Activated CD4-positive, CD25-positive, alpha-beta regulatory T cell (primary cell): ENCODE results near the gene SLC17A6.

Experiments
- DNase-seq, 4 experiments: peaks; one replicate each; lab custom pipeline; 2025; lab: John Stamatoyannopoulos, UW

SLC17A6 gene

DNA sequence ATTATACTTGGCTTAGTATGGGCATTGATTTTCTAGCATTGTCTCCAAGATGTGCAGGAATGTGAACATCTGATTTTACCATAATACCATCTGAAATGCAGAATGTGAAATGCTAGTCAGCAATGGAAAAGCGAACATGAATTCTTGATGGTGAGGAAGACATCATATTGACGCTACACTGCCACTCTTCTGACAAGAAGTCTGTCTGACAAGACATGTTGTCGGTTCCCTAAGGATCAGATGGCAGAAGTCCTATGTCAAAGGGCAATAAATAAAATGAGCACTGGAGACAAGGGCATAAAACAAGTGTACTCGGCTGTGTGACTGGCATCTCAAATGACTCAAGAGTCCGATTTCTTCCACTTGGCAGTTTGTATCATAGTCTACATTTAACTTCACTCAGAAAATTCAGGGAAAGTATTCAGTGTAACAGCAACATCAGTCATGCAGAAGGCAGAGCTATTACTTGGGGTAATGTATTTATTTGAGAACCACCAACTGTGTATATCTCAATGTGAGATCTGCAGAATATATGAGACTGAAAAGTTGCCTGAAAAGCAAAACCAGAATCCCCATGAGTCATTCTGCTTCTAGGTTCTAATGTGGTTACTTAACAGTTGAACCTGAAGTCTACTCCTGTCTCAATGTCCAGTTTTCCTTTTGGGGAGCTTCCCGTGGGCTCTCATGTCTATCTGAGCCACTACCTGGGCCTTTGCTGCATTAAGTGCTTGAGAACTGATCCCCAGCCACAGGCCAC lies 51.5 kb downstream of the SLC17A6 start:
- DNase-seq: no peak

DNA sequence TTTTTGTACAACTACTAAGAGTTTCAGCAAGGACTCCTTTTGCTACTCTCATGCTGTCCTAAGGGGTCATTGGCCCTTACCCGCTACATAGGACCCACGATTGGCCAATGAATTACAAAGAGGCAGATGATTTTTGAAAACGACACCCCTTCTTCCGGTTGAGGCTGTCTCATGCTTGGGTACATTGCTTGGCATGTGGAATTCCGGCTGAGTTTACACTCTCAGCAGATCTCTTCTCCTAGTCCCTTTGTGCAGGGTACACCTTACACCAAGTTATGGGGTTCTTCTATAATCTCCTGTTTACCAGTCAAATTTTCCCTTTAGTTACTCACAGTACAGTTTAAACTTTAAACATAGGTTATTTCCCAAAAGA lies 52.1 kb downstream of the SLC17A6 start:
- no peak for DNase-seq

DNA sequence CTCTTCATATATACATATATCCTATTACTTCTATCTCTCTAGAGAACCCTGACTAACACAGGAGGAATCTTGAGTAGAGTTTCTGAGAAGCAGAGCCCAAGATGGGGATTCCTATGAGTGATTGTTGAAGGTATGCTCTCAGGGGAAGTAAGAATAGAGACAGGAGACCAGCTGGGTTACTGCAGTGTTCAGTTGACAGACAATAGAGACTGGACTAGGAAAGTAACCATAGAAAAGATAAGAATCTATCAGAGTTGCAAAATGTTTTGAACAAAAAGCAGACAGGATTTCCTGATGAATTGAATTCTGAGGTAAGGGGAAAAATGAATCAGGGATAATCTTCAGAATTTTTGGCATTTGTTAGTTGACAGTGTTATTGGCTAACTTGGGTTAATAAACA lies 54.4 kb downstream of the SLC17A6 start:
- no peak for DNase-seq

DNA sequence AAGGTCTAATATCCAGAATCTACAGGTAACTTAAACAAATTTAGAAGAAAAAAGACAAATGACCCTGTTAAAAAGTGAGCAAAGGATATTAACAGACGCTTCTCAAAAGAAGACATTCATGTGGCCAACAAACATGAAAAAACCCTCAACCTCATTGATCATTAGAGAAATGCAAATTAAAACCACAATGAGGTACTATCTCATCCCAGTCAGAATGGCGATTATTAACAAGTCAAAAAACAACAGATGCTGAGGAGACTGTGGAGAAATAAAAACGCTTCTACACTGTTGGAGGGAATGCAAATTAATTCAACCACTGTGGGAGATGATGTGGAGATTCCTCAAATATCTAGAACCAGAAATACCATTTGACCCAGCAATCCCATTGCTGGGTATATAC lies 67.2 kb downstream of the SLC17A6 start:
- no peak for DNase-seq

DNA sequence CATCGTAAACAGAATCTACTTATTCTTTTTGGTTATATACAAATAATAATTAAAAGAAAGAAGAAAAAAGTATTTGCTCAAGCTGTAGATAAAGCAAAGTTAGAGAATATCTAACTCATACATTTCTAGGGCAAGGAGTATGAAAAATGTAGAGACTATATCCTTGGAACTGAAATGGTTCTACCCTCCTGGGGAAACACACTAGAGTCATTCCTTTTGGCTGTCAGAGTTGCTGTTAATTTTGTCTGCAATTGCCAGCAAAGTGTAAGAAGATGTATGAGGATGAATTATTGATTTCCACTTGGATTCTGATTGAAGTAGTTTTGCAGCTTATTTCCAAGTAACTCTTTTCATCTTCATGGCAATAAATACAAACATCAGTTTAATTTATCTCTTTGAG lies 69.1 kb downstream of the SLC17A6 start:
- no peak for DNase-seq

DNA sequence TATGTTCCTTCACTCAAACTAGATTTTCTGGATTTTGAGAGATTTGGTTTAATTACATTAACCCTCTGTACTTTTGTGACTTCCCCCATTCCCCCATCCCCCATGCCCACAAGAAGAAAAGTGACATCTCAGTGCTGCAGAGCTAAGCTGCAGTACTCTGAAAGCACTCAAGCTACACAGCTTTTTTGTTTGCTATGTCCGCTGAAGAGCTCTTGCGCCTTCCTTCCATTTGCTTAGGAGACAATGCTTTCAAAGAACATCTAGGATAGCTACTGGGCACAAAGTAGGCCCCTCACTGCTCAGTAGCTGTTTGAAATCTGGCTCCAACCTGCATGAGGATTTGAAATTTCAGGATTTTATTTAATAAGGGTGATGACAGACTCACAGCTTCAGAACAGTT lies 69.7 kb downstream of the SLC17A6 start:
- DNase-seq: no peak

DNA sequence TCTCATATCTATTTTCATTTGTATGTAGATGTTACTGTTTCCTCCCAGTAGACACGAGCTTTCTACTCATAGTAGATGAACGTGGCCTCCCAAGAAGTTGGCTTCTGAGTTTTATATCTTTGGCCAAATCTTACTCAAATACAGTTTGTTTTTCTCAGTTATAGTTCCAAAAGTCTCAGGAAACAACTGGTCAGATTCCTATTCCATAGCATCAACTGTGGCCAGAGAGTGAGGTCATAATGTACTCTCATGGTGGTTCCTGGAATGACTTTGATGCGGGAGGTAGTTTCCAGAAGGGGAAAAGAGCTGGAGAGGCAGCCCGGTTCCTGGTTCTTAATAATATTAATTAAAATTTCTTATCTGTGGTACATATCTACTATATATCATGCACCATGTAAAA lies 77.3 kb downstream of the SLC17A6 start:
- DNase-seq: no peak

DNA sequence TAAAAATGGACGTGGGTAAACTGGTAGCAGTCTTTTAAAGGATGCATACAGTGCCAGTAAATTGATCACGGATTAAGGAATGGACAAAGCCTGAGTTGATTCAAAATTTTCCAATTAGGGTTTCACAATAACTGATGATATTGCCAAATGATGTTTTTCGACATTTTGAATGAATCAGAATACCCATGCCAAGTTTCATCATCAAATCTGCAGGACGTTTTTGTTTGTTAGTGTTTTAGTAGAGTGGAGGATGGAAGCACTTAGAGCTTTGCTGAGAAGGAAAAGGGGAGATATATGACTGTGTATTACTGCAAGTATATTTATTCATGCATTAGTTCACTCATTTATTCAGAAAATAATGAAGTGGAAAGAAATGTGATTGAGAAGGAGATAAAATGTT lies 78.3 kb downstream of the SLC17A6 start:
- DNase-seq: no peak

DNA sequence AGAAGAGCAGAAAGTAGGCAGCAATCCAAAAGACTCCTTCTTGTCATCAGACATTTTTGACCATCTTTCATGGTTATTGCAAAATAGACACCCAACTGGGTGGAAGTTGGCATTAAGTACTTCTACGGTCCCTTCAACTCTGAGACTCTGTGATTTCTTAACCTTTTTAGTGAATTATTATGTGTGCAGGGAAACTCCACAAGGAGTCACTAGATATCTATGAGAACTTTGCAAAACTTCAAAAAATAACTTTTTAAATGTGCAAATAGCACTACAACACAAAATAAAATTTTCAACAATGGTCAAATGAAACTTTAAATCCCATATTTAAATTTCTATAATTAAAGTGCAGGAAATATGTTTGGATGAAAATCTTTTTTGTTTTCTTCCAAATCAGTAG lies 88.7 kb downstream of the SLC17A6 start:
- DNase-seq: no peak
